Right ventricle myocardium inferior (tissue), 1 donor: ENCODE measurements around the gene RRP36. TPM values are rescaled to one million over a fixed set of nuclear protein-coding genes. Genes with fewer than 3 reads are reported as not detected.
"Not testable (repeated sequence)": the region's sequence is repeated elsewhere in the genome, so short reads cannot be mapped to it uniquely, and the experiment has no call there.

ENCODE experiments used
- ATAC-seq: fragments of 200-7000 bp; cut with Tn5 transposase; one replicate; pipeline ENCODE4 v1.9.1; 2020; ENCODE audit warnings: mild to moderate bottlenecking, moderate library complexity
- DNase-seq: peaks from one replicate; pipeline ENCODE4 v3.0.0; 2021; ENCODE audit errors: missing footprints
- intact Hi-C: fragments of 100-400 bp; cut with DNase I; formaldehyde crosslinking; loops from one replicate; pipeline ENCODE4 v1.11.0; 2022
- total RNA-seq: library from RNA; stranded (reverse); fragmentation: NEBNext Ultra II Directional; extraction: Animal tissue kit (Norgen Biotek cat#: 25700); gene quantifications from one replicate; pipeline ENCODE4 v1.2.1, GENCODE V29; 2021
- donor health status: DM: no; HTN: yes; CAD: no; lungs with severe emphysema.

RRP36 gene
- total RNA-seq, 1 donor from 2014 or later: 26.1 TPM

DNA sequence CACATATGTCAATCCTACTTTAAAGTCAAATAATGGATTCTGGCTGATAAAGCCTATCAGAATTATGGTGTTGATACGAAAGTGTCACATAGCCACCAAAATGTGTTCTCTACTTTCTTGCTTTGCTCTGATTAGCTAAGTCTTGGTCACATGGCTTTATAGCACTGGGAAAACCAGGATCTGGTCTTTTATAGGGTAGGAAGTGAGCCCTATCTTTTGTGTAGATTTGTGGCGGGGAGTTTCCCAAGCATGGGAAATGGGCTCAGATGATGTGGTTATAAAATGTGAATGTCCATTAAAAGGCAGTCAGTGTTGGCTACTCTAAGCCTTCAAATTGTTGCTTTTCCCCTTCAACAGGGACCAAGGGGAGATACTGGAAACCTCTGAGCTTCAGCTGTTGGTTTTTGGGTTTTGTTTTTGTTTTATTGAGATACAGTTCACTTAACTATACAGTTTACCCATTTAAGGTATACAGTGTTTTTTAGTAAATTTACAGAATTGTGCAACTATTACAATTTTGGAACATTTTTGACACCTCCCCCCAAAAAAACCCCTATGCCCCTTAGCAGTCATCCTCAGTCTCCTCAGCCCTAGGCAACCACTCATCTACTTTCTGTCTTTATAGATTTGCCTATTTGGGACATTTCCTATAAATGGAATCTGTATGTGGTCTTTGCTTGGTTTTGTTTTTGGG is 12.2 kb downstream of the RRP36 start:
- no peak for DNase-seq
- intact Hi-C loops: no loop called here
- no peak for ATAC-seq

DNA sequence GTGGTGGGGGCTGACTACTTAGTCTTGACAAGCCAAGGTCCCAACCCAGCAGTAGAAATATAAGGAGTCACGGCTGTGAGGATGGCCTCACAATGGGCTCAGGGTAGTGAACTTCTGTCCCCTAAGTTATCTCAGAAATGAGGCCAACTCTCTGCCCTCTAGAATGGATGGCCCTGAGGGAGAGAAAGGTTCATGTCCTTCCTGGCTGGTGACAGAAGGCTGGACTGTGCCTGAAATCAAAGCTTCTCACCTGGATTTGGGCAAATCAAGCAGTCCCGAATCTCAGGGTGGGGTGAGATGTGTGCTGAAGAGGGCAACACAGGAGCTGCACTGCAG is 12.7 kb downstream of the RRP36 start:
- DNase-seq (no peak), ATAC-seq (no peak)
- intact Hi-C loops: no loop called here

- ATAC-seq: peak; percentile 93
- intact Hi-C loops: loop anchor here (1.0 to 2.0 kb wide), 2 partner anchors 17 to 18 kb away; partner anchors contain the start of gene CUL7
- DNase-seq: no peak
These were observed 14.2 kb downstream of the RRP36 start for GRCh38 chr6:43035495-43036194.

DNA sequence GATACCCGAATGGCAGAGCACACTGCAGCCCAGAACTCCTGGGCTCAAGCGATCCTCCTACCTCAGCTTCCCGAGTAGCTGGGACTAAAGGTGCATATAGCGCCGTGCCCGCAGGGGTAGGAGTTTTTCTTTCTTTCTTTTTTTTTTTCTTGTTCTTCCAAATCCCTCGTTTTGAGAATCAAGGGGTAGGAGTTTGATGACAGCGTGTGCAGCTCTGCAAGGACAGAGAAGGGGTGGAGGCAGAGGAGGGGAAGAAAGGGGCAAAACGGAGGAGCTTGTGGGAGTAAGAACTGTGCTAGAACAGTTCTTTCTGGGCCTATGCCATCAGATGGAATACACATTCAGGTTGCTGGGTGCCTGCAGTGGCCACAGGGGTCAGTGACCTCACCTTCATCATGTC is 15.3 kb downstream of the RRP36 start:
- DNase-seq: no peak
- ATAC-seq: no peak
- intact Hi-C loops: loop anchor here (1.0 to 2.0 kb wide), 2 partner anchors 16 to 19 kb away; partner anchors contain the start of gene CUL7

DNA sequence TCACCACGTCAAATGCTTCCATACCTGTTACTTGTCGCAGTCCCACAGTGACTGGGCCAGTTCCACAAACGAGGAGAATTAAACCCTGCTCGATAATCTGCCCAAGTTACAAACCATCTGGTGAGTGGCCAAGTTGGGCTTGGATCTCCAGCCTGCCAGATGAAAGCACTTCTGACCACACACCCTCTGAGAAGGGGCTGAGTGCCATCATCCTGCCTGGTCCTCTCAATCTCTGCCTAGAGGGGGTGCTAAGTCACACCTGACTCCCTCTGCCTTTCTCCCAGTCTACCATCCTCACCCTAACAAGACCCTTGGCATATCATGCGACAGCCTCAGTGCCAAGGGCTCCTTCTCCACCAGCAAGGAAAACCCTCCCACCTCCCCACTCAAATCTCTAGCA is 15.8 kb downstream of the RRP36 start:
- intact Hi-C loops: loop anchor here (2.0 kb wide), 1 partner anchor 16 kb away; the partner anchor contains the start of gene CUL7
- ATAC-seq (peak; percentile 38), DNase-seq (no peak)

DNA sequence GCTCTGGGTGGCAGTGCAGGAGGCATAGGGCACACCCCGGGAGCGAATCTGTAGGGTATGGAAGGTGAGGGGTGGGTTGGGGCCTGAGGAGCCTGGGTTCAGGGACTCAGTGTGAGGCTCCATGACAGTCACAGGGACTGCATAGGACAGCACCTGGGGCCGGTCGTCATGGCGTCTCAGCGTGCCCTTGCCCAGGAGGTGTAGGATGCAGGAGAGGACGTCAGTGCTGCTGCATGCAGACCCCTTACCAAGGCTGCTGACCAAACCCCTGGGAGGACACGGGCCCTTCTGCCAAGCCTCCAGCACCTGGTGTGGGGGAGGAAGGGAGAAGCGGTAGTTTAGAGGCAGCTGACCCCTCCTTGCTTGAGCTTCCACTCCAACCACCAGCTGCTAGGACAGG is 16.3 kb downstream of the RRP36 start:
- DNase-seq (no peak), ATAC-seq (no peak)
- intact Hi-C loops: loop anchor here (2.0 kb wide), 1 partner anchor 15 kb away; the partner anchor contains the start of gene CUL7

DNA sequence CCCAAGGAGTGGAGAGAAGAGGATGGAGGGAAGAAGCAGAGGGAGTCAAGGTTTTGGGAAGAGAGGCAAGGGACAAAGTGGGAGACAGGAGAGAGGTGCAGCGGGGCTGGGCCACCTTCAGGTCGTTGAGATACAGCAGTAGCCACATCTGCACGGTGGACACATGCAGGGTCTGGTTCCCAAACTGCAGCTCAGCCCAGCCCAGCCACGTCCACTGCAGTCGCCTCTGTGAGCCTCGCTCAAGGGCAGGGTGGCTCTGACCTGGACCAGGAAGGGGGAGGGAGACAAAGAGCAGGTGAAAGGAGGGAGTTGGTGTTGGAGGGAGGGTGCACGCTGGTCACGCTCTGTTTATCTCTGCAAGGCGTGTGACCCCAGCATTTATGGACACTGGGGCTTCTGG is 17.3 kb downstream of the RRP36 start:
- no peak for ATAC-seq
- intact Hi-C loops: no loop called here
- no peak for DNase-seq

GRCh38 chr6:43040542-43041257 is 19.3 kb downstream of the RRP36 start:
- ATAC-seq (no peak), DNase-seq (no peak)
- intact Hi-C loops: no loop called here

DNA sequence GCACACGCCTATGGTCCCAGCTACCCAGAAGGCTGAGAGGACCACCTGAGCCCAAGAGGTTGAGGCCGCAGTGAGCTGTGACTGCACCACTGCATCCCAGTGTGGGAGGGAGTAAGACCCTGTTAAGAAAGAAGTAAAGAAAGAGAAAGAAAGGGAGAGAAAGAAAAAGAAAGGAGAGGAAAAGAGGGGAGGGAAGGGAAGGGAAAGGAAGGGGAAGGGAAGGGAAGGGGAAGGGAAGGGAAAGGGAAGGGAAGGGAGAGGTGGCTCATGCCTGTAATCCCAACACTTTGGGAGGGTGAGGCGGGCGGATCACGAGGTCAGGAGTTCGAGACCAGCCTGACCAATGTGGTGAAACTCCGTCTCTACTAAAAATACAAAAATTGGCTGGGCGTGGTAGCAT is 20.1 kb downstream of the RRP36 start:
- ATAC-seq, DNase-seq, intact Hi-C loops: not testable (repeated sequence)

- ATAC-seq (no peak), DNase-seq (no peak)
These were observed 21.9 kb downstream of the RRP36 start for GRCh38 chr6:43043310-43043709.

DNA sequence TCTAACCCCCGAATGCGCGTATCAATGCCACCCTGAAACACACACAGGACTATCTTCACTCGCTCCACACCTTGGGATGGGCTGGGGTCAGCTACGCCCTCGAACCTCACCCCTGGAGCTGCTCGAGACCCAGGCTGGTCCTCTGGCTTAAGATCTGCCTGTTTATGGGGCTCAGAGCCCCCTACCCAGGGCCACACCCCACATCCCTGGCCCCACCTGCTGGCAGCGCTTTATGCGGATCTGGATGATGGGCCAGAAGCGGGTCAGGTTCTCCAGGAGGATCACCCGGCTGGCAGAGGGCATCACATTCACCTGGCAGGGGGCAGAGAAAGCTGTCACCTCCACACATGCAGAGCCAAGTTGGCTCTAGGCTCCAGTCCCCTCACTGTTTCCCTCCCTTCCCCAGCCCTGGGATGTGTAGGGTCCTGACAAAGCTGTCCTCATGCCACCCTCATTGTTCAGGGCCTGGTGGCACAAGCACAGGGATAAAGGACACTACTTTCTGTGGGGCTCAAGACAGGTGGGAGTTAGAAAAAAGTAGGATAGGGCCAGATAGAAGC is 24.0 kb downstream of the RRP36 start:
- ATAC-seq (no peak), DNase-seq (no peak)
- intact Hi-C loops: no loop called here

More at GRCh38 chr6:43043310-43043709, 21.9 kb downstream of the RRP36 start:
- intact Hi-C loops: no loop called here

DNA sequence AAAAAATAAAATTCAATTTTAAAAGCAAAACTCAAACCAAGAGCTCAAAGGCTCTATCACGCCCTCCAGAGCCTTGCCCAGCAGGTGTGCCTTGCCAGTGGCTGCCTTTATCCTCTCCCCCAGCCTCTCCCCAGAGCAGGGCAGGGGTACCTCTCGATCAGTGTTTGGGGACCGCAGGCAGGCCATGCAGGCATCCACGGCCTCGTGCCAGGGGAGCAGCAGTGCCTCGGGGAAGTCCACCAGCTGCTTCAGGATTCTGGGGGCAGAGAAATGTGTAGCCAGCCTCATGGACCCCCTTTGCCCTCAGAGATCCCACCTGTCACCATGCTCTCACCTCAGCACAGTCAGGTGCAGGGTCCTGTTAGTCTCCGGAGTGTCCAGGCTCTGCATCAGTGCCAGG is 26.6 kb downstream of the RRP36 start:
- ATAC-seq (no peak), DNase-seq (no peak)
- intact Hi-C loops: no loop called here

GRCh38 chr6:43050981-43051380 is 29.6 kb downstream of the RRP36 start:
- intact Hi-C loops: loop anchor here (5.0 kb wide), 1 partner anchor 91 kb away; no protein-coding TSS in a partner anchor
- no peak for ATAC-seq
- no peak for DNase-seq

- intact Hi-C loops: loop anchor here (2.0 to 5.0 kb wide), 2 partner anchors 16 to 90 kb away; no protein-coding TSS in a partner anchor
- DNase-seq (no peak), ATAC-seq (no peak)
These were observed 30.9 kb downstream of the RRP36 start for GRCh38 chr6:43052225-43052841.

- intact Hi-C loops: loop anchor here (2.0 to 5.0 kb wide), 2 partner anchors 16 to 89 kb away; no protein-coding TSS in a partner anchor
- ATAC-seq (peak; percentile 1), DNase-seq (no peak)
These were observed 31.6 kb downstream of the RRP36 start for GRCh38 chr6:43052842-43053544.

DNA sequence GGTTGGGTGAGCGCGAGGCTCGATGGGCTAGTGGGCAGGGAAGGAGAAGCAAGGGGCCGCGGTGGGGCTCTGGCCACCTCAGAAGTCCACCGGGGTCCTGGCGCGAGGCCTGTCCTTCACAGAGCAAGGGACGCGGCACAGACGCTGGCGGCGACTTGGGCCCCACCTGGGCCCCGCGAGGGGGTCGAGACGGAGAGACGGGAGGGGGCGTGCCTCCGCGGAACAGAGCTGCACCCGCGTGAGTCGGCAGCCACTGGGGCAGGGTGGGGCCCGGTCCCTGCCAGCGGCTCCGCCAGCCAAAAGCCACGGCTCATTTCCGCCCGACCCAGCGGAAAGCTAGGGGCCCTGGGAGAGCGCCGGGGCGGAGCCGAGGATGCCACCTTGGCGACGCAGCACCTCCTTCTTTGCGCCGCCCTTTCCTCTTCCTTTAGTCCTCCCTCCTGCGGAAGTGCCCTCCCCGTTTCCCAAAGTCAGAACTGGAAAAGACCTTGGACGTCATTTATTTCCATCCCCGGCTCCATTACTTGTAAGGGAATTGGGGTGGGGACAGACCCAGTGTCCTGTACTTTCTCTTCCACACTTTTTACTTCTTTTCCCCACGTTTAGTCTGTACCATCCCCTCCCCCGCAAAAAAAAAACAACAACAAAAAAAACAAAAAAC is 32.3 kb downstream of the RRP36 start, which contains the start of gene CUL7:
TSS of gene CUL7 (minus strand) at position 307 of the 661 bp plus-strand sequence. CDS start 1,063 bp downstream, outside the sequence.
- ATAC-seq (peak; percentile 95), DNase-seq (peak; percentile 95)
- intact Hi-C loops: loop anchor here (2.0 to 5.0 kb wide), 2 partner anchors 17 to 89 kb away; no protein-coding TSS in a partner anchor

DNA sequence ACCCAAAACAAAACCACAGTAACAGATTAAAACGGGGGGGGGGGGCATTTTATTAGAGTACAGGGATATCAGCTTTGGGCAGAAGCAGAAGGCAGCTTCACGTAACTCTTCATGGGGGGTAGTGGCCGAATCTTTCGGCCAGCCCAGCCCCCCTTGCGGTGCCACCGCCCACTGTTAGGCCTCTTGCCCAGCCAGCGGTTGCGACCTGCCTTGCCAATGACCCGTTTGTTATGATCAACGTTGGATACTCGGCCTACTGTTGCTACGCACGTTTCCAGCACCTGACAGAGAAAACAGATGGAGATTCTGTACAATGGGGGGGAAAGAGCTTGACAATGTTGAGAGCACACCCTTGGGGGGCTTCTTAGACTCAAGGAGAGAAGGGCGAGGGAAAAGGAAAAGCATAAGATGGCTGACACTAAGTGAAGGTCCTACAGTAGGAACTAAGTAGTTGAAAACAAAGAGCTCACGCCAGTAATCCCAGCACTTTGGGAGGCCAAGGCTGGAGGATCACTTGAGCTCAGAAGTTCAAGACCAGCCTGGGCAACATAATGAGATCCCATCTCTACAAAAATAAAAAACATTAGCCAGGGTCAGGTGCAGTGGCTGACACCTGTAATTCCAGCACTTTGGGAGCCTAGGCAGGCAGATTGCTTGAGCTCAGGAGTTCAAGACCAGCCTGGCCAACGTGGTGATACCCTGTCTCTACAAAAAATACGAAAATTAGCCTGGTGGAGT is 33.0 kb downstream of the RRP36 start:
- DNase-seq (no peak), ATAC-seq (no peak)
- intact Hi-C loops: loop anchor here (5.0 kb wide), 1 partner anchor 88 kb away; no protein-coding TSS in a partner anchor
